ENCODE measurements around the gene DLGAP4.

Gene DLGAP4

DNA sequence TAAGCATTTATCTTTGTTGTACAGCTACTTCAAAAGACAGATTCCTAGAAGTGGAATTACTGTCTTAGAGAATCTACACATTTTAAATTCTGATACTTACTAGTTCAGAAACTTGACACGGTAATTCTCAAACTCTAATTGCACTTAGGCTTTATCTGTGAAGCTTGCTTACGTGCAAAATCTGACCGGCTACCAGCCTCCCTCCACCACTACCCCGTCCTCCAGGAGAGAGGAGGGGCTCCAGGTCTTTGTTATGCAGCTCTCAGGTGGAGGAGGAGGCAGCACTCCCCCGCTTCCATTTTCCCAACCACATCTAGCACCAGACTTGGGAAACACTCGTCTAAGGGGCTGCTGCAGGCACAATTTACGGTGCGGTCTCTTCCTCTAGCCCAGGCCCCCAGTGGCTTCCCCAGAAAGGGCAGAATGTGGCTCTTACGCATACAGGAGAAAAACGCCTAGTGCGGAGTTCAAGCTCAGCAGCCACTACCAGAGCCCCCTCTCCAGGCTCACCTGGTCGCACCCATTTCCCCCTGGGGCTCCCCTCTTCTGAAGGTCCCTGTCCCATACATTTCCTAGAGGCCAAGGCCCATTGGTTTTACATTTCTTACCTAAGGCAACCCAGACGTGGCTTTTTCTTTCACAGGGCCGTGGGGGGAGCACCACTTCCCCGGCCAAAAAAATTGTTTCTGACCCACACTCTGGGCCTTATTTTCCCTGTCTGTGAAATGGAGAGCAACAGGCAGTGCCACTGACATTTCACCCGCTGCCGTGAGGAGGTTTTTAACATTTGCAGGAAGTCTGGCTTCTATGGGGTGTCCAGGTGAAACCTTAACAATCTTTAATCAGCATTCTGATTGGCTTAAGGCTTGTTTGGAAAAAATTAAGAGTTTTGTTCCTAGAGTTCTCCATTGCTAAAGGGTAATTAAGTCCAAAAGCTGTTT is 265.7 kb downstream of the DLGAP4 start:
- peak overlapping the region; percentile 73 for H3K4me3 ChIP-seq (ENCODE audit: low read depth, low read length)
- TF ChIP-seq, protein P1, sequence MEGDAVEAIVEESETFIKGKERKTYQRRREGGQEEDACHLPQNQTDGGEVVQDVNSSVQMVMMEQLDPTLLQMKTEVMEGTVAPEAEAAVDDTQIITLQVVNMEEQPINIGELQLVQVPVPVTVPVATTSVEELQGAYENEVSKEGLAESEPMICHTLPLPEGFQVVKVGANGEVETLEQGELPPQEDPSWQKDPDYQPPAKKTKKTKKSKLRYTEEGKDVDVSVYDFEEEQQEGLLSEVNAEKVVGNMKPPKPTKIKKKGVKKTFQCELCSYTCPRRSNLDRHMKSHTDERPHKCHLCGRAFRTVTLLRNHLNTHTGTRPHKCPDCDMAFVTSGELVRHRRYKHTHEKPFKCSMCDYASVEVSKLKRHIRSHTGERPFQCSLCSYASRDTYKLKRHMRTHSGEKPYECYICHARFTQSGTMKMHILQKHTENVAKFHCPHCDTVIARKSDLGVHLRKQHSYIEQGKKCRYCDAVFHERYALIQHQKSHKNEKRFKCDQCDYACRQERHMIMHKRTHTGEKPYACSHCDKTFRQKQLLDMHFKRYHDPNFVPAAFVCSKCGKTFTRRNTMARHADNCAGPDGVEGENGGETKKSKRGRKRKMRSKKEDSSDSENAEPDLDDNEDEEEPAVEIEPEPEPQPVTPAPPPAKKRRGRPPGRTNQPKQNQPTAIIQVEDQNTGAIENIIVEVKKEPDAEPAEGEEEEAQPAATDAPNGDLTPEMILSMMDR (IDR thresholded peaks at IDR 0.05; ENCODE audit: insufficient read depth, low read depth, low read length, missing control alignments) = no peak
- no peak for DNase-seq (ENCODE audit: low read depth)

DNA sequence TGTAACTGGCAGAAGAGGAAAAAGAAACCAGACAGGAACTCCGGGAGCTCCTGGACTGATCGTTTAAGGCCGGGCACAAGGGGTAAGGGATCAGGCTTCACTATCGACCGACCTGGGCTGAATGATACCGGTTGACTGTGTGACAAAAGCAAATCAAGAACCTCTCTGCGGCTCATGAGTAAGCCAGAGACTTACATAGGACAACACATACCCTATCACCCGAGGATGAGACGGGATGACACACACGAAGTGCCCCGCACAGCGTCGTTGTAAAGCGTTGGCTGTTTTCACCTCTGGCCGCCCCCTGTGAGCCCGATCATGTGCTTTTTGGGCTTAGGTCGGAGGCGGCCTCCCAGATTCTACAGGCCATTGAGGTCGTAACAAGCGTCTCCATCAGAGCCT is 266.6 kb downstream of the DLGAP4 start:
- DNase-seq (ENCODE audit: low read depth) = peak; percentile 63
- H3K4me3 ChIP-seq (ENCODE audit: low read depth, low read length) = peak overlapping the region; percentile 73
- TF ChIP-seq, protein P1 (IDR thresholded peaks at IDR 0.05; ENCODE audit: insufficient read depth, low read depth, low read length, missing control alignments) = no peak

DNA sequence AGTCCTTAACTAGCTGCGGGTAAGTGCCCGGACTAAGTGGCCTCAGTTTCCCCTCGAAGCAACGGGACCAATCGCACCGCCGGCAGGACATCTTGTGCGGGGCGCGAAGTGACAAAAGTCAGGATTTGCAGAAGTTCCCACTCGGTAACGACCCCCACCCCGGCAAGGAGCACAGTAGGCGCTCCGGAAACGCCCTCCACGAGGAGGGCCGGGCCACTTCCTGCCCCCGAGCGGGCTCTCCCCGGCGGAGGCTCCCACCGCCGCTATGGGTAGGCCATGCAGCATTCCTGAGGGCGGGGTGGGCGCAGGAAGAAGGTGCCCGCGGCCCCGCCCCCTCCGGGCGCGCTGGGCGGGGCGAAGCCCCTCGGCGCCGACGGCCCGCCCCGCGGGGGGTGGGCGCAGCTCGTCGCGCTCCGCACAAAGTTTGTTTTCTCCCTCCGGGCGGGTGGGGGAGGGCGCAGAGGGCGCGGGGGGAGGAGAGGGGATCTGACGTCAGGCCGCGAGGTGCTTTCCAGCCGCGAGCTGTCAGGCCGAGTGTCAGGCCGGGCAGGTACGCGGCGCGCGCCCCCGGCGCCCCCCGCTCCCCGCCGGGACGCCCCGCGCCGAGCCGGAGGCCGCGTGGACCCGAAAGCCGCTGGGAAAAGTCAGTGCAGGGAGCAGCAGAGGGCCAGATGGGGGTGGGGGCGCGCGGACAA is 267.1 kb downstream of the DLGAP4 start, which contains the start of gene TGIF2:
TGIF2 (plus strand) TSS at position 495 of the 695 bp plus-strand sequence. CDS start 5,178 bp downstream, outside the sequence.
- TF ChIP-seq, protein P1 (IDR thresholded peaks at IDR 0.05; ENCODE audit: insufficient read depth, low read depth, low read length, missing control alignments) = no peak
- H3K4me3 ChIP-seq (ENCODE audit: low read depth, low read length) = peak within 1 kb of the TSS; percentile 86
- DNase-seq (ENCODE audit: low read depth) = peak; percentile 95

DNA sequence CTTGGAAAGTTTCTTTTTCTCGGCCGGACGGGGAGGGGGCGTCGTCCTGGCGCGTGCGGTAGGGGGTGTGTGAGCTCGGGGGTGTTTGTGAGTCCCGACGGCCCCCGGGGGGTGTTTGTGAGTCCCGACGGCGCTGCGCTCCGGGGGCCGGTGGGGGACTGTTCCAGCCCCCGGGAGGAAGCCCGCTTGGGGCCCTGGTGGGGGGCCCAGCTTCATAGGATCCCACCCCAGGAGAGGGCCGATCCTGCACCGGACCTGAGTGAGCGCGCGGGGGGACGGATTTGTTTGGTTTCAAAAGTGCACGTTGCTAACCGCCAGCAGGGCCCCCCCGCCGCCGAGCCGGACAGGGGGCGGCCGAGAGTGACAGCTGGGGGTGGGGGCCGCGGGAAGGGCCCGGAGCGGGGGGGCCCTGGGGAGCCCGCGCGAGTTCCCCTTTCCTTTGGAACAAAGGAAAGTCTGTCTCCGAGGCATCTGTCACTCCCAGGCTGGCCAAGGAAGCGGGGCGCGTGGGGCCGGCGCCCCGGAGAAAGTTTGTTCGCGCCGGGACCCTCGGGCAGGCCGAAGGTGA is 267.7 kb downstream of the DLGAP4 start:
- H3K4me3 ChIP-seq (ENCODE audit: low read depth, low read length) = peak overlapping the region; percentile 86
- TF ChIP-seq, protein P1 (IDR thresholded peaks at IDR 0.05; ENCODE audit: insufficient read depth, low read depth, low read length, missing control alignments) = no peak
- DNase-seq (ENCODE audit: low read depth) = peak; percentile 59

DNA sequence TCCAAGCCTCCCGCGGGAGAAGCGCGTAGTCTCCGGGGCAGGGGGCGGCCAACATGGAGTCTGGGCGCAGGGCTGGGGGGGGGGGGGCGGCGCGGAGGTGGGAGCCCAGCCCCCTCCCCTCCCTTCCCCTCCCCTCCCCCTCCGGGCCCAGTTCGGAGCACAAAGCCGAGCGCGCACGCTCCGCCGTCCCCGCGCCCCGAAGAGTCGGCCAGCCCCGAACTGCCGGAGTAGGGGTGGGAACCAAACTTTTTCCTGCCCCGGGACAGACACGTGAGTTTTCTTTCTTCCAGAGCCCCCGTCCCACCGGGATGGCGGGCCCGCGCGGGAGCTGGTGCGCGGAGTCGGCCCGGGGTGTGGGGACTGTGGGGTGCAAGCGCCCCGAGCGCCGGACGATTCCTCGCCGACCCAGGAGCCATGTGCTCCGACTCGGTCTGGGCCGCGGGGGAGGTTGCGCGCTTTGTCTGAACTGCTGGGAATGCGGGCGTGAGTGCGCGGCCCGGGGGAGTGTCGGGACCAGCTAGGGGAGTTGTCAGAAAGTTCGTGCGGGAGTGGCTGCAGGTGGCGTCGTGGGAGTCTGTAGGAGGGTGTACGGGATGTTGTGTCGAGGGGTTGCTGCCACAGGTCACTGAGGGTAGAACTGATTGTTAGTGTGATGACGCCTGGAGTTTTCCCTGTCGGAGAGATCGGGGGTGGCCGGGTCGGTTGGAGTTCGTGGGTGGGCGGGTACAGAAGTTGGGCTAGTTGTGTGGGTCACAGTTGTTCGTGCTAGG is 268.4 kb downstream of the DLGAP4 start:
- peak; percentile 68 for DNase-seq (ENCODE audit: low read depth)
- H3K4me3 ChIP-seq (ENCODE audit: low read depth, low read length) = peak overlapping the region; percentile 86
- TF ChIP-seq, protein P1 (IDR thresholded peaks at IDR 0.05; ENCODE audit: insufficient read depth, low read depth, low read length, missing control alignments) = no peak

DNA sequence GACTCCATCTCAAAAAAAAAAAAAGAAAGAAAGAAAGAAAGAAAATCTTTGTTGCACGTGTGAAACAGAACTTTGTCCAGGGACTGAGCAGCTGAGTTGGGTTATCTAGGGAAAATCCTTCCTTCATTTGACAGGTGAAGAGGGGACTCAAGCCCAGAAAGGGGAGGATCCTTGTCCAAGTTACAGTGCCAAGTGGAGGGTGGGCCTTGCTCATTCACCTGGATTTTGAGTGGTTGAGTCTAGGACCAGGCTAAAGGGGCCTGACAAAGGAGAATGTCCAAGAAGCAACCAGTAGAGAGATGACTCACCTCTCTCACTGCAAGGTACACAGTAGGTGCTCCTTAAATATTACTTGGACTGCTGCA is 269.9 kb downstream of the DLGAP4 start:
- TF ChIP-seq, protein P1 (IDR thresholded peaks at IDR 0.05; ENCODE audit: insufficient read depth, low read depth, low read length, missing control alignments) = no peak
- no peak for DNase-seq (ENCODE audit: low read depth)
- no peak overlapping the region; the same call in none of the 2 replicates for H3K4me3 ChIP-seq (ENCODE audit: low read depth, low read length)

Data from GM12865 (cell line).